WTC11 (cell line): Measurements from ENCODE around the gene SUPT7L. TPM values are rescaled to one million over a fixed set of nuclear protein-coding genes. Genes with fewer than 3 reads are reported as not detected.
"Not testable (repeated sequence)": the region's sequence is repeated elsewhere in the genome, so short reads cannot be mapped to it uniquely, and the experiment has no call there.

Experiments
- ATAC-seq: fragments of 200-7000 bp; cut with Tn5 transposase; 2 replicates; pipeline ENCODE4 v1.10.0; 2021; ENCODE audit warnings: mild to moderate bottlenecking, moderate library complexity
- CTCF ChIA-PET: fragments of 300-600 bp; sonication (Branson Sonifier 250); formaldehyde crosslinking; loops from one replicate; lab custom pipeline; 2021; ENCODE audit warnings: antibody characterized with exemption; lab: Charles Lee
- POLR2A ChIA-PET: fragments of 350-600 bp; sonication (Branson Sonifier 250); formaldehyde crosslinking; loops from one replicate; lab custom pipeline; 2021; ENCODE audit warnings: antibody characterized with exemption; lab: Charles Lee
- DNase-seq: peaks from one replicate; pipeline ENCODE4 v3.0.0; 2021; ENCODE audit warnings: low spot score
- H3K27ac Mint-ChIP-seq: 2 replicates; pipeline ENCODE4 v1.8.0; 2021; ENCODE audit warnings: mixed read lengths
- H3K27me3 Mint-ChIP-seq: 2 replicates; pipeline ENCODE4 v1.8.0; 2021; ENCODE audit warnings: low read depth, mild to moderate bottlenecking, moderate library complexity, mixed read lengths
- H3K36me3 Mint-ChIP-seq: 2 replicates; pipeline ENCODE4 v1.8.0; 2021; ENCODE audit warnings: mixed read lengths
- H3K4me1 Mint-ChIP-seq: 2 replicates; pipeline ENCODE4 v1.8.0; 2022; ENCODE audit warnings: mixed read lengths
- H3K4me3 Mint-ChIP-seq: 2 replicates; pipeline ENCODE4 v1.8.0; 2021; ENCODE audit warnings: mild to moderate bottlenecking, moderate library complexity, mixed read lengths
- H3K9me3 Mint-ChIP-seq: 2 replicates; pipeline ENCODE4 v1.8.0; 2021; ENCODE audit warnings: mixed read lengths
- ETV6 ChIP-seq: sonication (generic); formaldehyde crosslinking; IDR thresholded peaks from 2 replicates; pipeline ENCODE4 v1.8.1; 2022; ENCODE audit warnings: mild to moderate bottlenecking, missing genetic modification reagents
- FOXJ3 ChIP-seq: sonication (generic); formaldehyde crosslinking; IDR thresholded peaks from 2 replicates; pipeline ENCODE4 v1.9.0; 2021; ENCODE audit warnings: missing genetic modification reagents, mild to moderate bottlenecking, borderline replicate concordance
- GABPB1 ChIP-seq: sonication (generic); formaldehyde crosslinking; IDR thresholded peaks from 2 replicates; pipeline ENCODE4 v1.8.1; 2023; ENCODE audit warnings: mild to moderate bottlenecking, missing genetic modification reagents
- HMGA2 ChIP-seq: fragments of 250-450 bp; sonication (Bioruptor Pico); IDR thresholded peaks from 2 replicates; pipeline ENCODE4 v1.4.0; 2021; ENCODE audit warnings: mild to moderate bottlenecking, moderate library complexity
- KAT7 ChIP-seq: sonication (generic); formaldehyde crosslinking; IDR thresholded peaks from 2 replicates; pipeline ENCODE4 v1.8.1; 2023; ENCODE audit warnings: missing genetic modification reagents, mild to moderate bottlenecking, borderline replicate concordance
- NFATC4 ChIP-seq: fragments of 250-450 bp; sonication (Bioruptor Pico); IDR thresholded peaks from 2 replicates; pipeline ENCODE4 v1.9.0; 2021; ENCODE audit warnings: mild to moderate bottlenecking
- NR2C2 ChIP-seq: sonication (generic); formaldehyde crosslinking; IDR thresholded peaks from 2 replicates; pipeline ENCODE4 v1.8.0; 2022; ENCODE audit warnings: mild to moderate bottlenecking, missing genetic modification reagents
- OVOL2 ChIP-seq: fragments of 250-450 bp; sonication (Bioruptor Pico); IDR thresholded peaks from 2 replicates; pipeline ENCODE4 v1.9.0; 2021; ENCODE audit warnings: mild to moderate bottlenecking, borderline replicate concordance
- TCF7 ChIP-seq: sonication (generic); formaldehyde crosslinking; IDR thresholded peaks from 2 replicates; pipeline ENCODE4 v1.8.0; 2022; ENCODE audit warnings: mild to moderate bottlenecking, low read depth, missing genetic modification reagents, moderate library complexity
- TEAD1 ChIP-seq: sonication (generic); formaldehyde crosslinking; IDR thresholded peaks from 2 replicates; pipeline ENCODE4 v1.8.0; 2022; ENCODE audit warnings: mild to moderate bottlenecking, missing genetic modification reagents
- TP53 ChIP-seq: sonication (generic); formaldehyde crosslinking; IDR thresholded peaks from 2 replicates; pipeline ENCODE4 v1.8.1; 2023; ENCODE audit warnings: mild to moderate bottlenecking, missing genetic modification reagents
- ZBTB21 ChIP-seq: sonication (generic); formaldehyde crosslinking; IDR thresholded peaks from 2 replicates; pipeline ENCODE4 v1.8.1; 2023; ENCODE audit warnings: mild to moderate bottlenecking, missing genetic modification reagents, borderline replicate concordance
- ZNF416 ChIP-seq: fragments of 250-450 bp; sonication (Bioruptor Pico); IDR thresholded peaks from 2 replicates; pipeline ENCODE4 v1.9.0; 2021; ENCODE audit warnings: mild to moderate bottlenecking, inconsistent platforms
- total RNA-seq: library from RNA; stranded (reverse); gene quantifications from 3 replicates; pipeline ENCODE4 v1.2.3, GENCODE V29; 2021
- TF ChIP-seq, protein P1 (sequence below): sonication (generic); formaldehyde crosslinking; IDR thresholded peaks from 2 replicates; pipeline ENCODE4 v1.8.1; 2023; ENCODE audit warnings: mild to moderate bottlenecking, missing genetic modification reagents, moderate library complexity
- TF ChIP-seq, protein P2 (sequence below): sonication (generic); formaldehyde crosslinking; IDR thresholded peaks from 2 replicates; pipeline ENCODE4 v1.8.1; 2023; ENCODE audit warnings: mild to moderate bottlenecking, moderate library complexity, missing genetic modification reagents
- TF ChIP-seq, protein P3 (sequence below): sonication (generic); formaldehyde crosslinking; IDR thresholded peaks from 2 replicates; pipeline ENCODE4 v1.8.1; 2023; ENCODE audit warnings: mild to moderate bottlenecking, missing genetic modification reagents
- TF ChIP-seq, protein P4 (sequence below): sonication (generic); formaldehyde crosslinking; IDR thresholded peaks from 2 replicates; pipeline ENCODE4 v1.8.0; 2023; ENCODE audit warnings: missing genetic modification reagents
- TF ChIP-seq, protein P5 (sequence below): fragments of 200-600 bp; IDR thresholded peaks from 2 replicates; pipeline ENCODE4 v1.8.0; 2022; ENCODE audit warnings: antibody characterized with exemption
- TF ChIP-seq, protein P6 (sequence below): sonication (generic); formaldehyde crosslinking; IDR thresholded peaks from 2 replicates; pipeline ENCODE4 v1.8.1; 2023; ENCODE audit warnings: mild to moderate bottlenecking, missing genetic modification reagents

SUPT7L gene
- total RNA-seq, 1 experiment from 2014 or later = 22.6 TPM

DNA sequence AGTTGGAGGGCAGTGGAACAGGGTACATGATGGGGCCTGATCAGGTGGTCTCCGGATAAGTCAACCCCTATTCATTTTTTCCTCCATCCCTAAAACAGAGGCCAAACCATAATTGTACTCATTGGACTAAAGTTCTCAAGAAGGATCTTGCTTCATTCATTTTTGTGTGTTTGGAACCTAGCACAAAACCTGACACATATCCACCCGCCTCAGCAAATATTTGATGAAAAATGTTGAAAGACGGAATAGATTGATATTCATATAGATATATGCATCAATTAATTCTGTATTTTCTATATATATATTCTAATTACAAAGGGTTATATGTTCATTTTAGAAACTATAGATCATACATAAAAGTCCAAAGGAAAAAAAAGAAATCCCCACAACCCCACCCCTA lies 22.2 kb upstream of the SUPT7L start:
- TF ChIP-seq ETV6 (CRISPR knock-in tag) (no peak), TCF7 (CRISPR knock-in tag) (no peak), ZBTB21 (CRISPR knock-in tag) (no peak), TP53 (CRISPR knock-in tag) (no peak), ZNF416 (CRISPR knock-in tag) (no peak), NR2C2 (CRISPR knock-in tag) (no peak)
- TF ChIP-seq, protein P1, sequence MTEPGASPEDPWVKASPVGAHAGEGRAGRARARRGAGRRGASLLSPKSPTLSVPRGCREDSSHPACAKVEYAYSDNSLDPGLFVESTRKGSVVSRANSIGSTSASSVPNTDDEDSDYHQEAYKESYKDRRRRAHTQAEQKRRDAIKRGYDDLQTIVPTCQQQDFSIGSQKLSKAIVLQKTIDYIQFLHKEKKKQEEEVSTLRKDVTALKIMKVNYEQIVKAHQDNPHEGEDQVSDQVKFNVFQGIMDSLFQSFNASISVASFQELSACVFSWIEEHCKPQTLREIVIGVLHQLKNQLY (CRISPR knock-in tag) = no peak
- TF ChIP-seq, protein P2, sequence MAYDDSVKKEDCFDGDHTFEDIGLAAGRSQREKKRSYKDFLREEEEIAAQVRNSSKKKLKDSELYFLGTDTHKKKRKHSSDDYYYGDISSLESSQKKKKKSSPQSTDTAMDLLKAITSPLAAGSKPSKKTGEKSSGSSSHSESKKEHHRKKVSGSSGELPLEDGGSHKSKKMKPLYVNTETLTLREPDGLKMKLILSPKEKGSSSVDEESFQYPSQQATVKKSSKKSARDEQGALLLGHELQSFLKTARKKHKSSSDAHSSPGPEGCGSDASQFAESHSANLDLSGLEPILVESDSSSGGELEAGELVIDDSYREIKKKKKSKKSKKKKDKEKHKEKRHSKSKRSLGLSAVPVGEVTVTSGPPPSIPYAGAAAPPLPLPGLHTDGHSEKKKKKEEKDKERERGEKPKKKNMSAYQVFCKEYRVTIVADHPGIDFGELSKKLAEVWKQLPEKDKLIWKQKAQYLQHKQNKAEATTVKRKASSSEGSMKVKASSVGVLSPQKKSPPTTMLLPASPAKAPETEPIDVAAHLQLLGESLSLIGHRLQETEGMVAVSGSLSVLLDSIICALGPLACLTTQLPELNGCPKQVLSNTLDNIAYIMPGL = no peak
- TF ChIP-seq, protein P3, sequence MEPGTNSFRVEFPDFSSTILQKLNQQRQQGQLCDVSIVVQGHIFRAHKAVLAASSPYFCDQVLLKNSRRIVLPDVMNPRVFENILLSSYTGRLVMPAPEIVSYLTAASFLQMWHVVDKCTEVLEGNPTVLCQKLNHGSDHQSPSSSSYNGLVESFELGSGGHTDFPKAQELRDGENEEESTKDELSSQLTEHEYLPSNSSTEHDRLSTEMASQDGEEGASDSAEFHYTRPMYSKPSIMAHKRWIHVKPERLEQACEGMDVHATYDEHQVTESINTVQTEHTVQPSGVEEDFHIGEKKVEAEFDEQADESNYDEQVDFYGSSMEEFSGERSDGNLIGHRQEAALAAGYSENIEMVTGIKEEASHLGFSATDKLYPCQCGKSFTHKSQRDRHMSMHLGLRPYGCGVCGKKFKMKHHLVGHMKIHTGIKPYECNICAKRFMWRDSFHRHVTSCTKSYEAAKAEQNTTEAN (CRISPR knock-in tag) = no peak
- no peak for DNase-seq
- CTCF ChIA-PET = no interaction called here

DNA sequence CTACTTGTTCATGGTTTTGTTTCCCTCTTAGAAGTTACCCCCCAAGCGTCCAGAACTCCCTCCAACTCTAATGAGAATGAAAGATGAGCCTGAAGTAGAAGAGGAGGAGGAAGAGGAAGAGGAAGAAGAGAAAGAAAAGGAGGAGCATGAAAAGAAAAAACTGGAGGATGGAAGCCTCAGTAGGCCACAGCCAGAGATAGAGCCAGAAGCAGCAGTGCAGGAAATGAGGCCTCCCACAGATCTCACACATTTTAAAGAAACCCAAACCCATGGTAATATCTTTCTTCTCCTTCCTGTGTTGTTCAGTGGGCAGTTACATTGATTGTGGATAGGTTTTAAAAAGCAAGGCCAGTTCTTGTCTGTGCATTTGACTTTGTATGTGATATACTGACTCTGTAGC lies 21.6 kb upstream of the SUPT7L start:
- ATAC-seq, H3K4me3 Mint-ChIP-seq, POLR2A ChIA-PET, H3K9me3 Mint-ChIP-seq, CTCF ChIA-PET, DNase-seq, H3K27me3 Mint-ChIP-seq, H3K4me1 Mint-ChIP-seq, H3K27ac Mint-ChIP-seq: not testable (repeated sequence)
- peaks cover 18% of the 10 kb centered on the region for H3K36me3 Mint-ChIP-seq

More for the DNA sequence above, 22.2 kb upstream of the SUPT7L start:
- no peaks in the 10 kb centered on the region for H3K4me1 Mint-ChIP-seq
- H3K36me3 Mint-ChIP-seq = peaks cover 18% of the 10 kb centered on the region
- H3K27ac Mint-ChIP-seq = no peak overlapping the region
- POLR2A ChIA-PET = no interaction called here
- no peak for ATAC-seq
- H3K4me3 Mint-ChIP-seq = no peak overlapping the region
- H3K9me3 Mint-ChIP-seq = no peaks in the 10 kb centered on the region
- no peaks in the 10 kb centered on the region for H3K27me3 Mint-ChIP-seq

DNA sequence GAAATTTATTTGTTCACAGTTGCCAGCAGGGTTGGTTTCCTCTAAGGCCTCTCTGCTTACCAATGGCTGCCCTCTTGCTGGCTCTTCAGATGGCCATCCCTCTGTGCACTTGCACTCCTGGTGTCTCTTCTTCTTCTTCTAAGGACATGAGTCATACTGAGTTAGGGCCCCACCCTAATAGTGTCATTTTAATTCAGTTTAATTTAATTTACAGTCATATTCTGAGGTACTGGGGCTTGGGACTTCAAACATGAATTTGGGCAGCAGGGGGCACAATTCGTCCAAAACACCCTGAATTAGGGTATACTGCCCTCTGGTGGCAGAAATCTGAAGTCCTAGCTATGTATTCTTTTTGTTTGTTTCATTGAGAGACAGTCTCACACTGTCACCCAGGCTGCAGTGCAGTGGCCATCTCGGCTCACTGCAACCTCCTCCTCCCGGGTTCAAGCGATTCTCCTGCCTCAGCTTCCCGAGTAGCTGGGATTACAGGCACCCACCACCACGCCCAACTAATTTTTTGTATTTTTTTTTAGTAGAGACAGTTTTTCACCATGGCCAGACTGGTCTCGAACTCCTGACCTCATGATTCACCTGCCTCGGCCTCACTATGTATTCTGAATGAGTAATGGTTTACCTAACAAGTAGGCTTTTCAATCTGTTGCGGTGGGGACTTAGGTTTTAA lies 20.1 kb upstream of the SUPT7L start:
- Mint-ChIP-seq H3K27me3 (no peaks in the 10 kb centered on the region), H3K36me3 (peaks cover 22% of the 10 kb centered on the region), H3K4me3 (no peak overlapping the region), H3K4me1 (no peaks in the 10 kb centered on the region), H3K9me3 (no peaks in the 10 kb centered on the region), H3K27ac (no peak overlapping the region; the same call in 1 of the 2 replicates)
- POLR2A ChIA-PET = interaction anchor here (0.6 kb wide), 1 partner anchor 382 kb away, joined by 3 read pairs; no protein-coding TSS in a partner anchor
- ATAC-seq = peak; percentile 95
- CTCF ChIA-PET = interaction anchor here (0.5 to 2.7 kb wide), 73 partner anchors 8 to 1248 kb away, joined by 3 to 27 read pairs (median 4); partner anchors contain the start of genes BABAM2, CCDC121, GPN1 and NRBP1
- peak; percentile 84 for DNase-seq
- TF ChIP-seq TEAD1 (peak; percentile 43; the same call in 1 of the 2 replicates), NFATC4 (CRISPR knock-in tag) (no peak), NR2C2 (CRISPR knock-in tag) (no peak), GABPB1 (no peak), HMGA2 (CRISPR knock-in tag) (no peak), FOXJ3 (no peak), OVOL2 (no peak), KAT7 (CRISPR knock-in tag) (no peak)
- TF ChIP-seq, protein P4, sequence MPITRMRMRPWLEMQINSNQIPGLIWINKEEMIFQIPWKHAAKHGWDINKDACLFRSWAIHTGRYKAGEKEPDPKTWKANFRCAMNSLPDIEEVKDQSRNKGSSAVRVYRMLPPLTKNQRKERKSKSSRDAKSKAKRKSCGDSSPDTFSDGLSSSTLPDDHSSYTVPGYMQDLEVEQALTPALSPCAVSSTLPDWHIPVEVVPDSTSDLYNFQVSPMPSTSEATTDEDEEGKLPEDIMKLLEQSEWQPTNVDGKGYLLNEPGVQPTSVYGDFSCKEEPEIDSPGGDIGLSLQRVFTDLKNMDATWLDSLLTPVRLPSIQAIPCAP (CRISPR knock-in tag) = no peak
- TF ChIP-seq, protein P5, sequence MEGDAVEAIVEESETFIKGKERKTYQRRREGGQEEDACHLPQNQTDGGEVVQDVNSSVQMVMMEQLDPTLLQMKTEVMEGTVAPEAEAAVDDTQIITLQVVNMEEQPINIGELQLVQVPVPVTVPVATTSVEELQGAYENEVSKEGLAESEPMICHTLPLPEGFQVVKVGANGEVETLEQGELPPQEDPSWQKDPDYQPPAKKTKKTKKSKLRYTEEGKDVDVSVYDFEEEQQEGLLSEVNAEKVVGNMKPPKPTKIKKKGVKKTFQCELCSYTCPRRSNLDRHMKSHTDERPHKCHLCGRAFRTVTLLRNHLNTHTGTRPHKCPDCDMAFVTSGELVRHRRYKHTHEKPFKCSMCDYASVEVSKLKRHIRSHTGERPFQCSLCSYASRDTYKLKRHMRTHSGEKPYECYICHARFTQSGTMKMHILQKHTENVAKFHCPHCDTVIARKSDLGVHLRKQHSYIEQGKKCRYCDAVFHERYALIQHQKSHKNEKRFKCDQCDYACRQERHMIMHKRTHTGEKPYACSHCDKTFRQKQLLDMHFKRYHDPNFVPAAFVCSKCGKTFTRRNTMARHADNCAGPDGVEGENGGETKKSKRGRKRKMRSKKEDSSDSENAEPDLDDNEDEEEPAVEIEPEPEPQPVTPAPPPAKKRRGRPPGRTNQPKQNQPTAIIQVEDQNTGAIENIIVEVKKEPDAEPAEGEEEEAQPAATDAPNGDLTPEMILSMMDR = peak; percentile 98
- TF ChIP-seq, protein P3 (CRISPR knock-in tag) = no peak
- TF ChIP-seq, protein P2 = peak; percentile 45; the same call in 1 of the 2 replicates
- TF ChIP-seq, protein P6, sequence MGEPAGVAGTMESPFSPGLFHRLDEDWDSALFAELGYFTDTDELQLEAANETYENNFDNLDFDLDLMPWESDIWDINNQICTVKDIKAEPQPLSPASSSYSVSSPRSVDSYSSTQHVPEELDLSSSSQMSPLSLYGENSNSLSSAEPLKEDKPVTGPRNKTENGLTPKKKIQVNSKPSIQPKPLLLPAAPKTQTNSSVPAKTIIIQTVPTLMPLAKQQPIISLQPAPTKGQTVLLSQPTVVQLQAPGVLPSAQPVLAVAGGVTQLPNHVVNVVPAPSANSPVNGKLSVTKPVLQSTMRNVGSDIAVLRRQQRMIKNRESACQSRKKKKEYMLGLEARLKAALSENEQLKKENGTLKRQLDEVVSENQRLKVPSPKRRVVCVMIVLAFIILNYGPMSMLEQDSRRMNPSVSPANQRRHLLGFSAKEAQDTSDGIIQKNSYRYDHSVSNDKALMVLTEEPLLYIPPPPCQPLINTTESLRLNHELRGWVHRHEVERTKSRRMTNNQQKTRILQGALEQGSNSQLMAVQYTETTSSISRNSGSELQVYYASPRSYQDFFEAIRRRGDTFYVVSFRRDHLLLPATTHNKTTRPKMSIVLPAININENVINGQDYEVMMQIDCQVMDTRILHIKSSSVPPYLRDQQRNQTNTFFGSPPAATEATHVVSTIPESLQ = no peak
